Spleen (tissue), 7 donors: ENCODE data around the gene DNAH6.

Source experiments
- POLR2A ChIP-seq, 3 donors: fragments of 450-650 bp; IDR thresholded peaks; one replicate each; pipeline ENCODE4 v1.5.1; 2017; ENCODE audit warnings: antibody characterized with exemption in 3 of 3, mild to moderate bottlenecking in 1 of 3
- POLR2AphosphoS5 ChIP-seq, 3 donors: sonication (generic); formaldehyde crosslinking; IDR thresholded peaks; one replicate each; pipeline ENCODE4 v1.5.1; 2017; ENCODE audit warnings: antibody characterized with exemption in 3 of 3
- TF ChIP-seq, protein P1 (sequence below), 11 experiments: fragments of 200-600 bp in 7 of 11; fragments of 450-650 bp in 4 of 11; sonication (generic) in 4 of 11; IDR thresholded peaks in 8 of 11; conservative IDR thresholded peaks in 3 of 11; 1 replicate in 7 of 11; 2 replicates in 4 of 11; pipeline versions ENCODE4 v1.4.0 to v1.8.0; 2016 to 2021; ENCODE audit warnings: antibody characterized with exemption in 11 of 11, inconsistent platforms in 4 of 11, mild to moderate bottlenecking in 1 of 11
- donor health status: DM: no; HTN: no; CAD: no; lungs with moderate emphysema.
- donor health status: DM: no; HTN: no; CAD: no.
- donor health status: DM: no; HTN: no; CAD: no.

DNA sequence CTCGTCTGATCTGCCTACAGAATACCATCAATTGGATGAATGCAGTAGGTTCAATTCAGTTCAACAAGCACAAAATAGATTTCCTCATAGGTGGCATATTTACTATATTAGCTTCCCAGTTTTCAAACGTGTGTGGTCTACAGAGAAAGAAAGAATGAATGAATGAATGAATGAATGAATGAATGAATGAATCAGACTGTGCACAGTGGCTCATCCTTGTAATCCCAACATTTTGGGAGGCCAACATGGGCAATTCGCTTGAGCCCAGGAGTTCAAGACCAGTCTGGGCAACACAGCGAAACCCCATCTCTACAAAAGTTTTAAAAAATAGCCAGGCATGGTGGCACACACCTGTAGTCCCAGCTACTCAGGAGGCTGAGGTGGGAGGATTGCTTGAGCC lies 269.7 kb downstream of the DNAH6 start:
- TF ChIP-seq POLR2AphosphoS5 (IDR thresholded peaks at IDR 0.05) (no peak), POLR2A (IDR thresholded peaks at IDR 0.05) (no peak)
- TF ChIP-seq, protein P1, sequence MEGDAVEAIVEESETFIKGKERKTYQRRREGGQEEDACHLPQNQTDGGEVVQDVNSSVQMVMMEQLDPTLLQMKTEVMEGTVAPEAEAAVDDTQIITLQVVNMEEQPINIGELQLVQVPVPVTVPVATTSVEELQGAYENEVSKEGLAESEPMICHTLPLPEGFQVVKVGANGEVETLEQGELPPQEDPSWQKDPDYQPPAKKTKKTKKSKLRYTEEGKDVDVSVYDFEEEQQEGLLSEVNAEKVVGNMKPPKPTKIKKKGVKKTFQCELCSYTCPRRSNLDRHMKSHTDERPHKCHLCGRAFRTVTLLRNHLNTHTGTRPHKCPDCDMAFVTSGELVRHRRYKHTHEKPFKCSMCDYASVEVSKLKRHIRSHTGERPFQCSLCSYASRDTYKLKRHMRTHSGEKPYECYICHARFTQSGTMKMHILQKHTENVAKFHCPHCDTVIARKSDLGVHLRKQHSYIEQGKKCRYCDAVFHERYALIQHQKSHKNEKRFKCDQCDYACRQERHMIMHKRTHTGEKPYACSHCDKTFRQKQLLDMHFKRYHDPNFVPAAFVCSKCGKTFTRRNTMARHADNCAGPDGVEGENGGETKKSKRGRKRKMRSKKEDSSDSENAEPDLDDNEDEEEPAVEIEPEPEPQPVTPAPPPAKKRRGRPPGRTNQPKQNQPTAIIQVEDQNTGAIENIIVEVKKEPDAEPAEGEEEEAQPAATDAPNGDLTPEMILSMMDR (IDR thresholded peaks at IDR 0.05 in 8 of 11, conservative IDR thresholded peaks at IDR 0.05 in 3 of 11), result no peak
